BLaER1 treated with 17β-estradiol and CSF1 and Interleukin-3, amounts not matched to agents 10 nM and 100 nM (cell line): Measurements from ENCODE around the gene MUC6.
A peak's percentile ranks its signal among the peaks of the same experiment; 100 is the strongest.

Experiments
- H3K27ac ChIP-seq, 11 experiments: shearing (Covaris generic); formaldehyde crosslinking; 2 replicates each; pipeline ENCODE4 v1.8.1; 2022
- H3K27me3 ChIP-seq, 11 experiments: shearing (Covaris generic); formaldehyde crosslinking; 2 replicates each; pipeline ENCODE4 v1.8.1; 2022
- H3K36me3 ChIP-seq, 11 experiments: shearing (Covaris generic); formaldehyde crosslinking; 2 replicates each; pipeline ENCODE4 v1.8.1; 2022
- H3K4me1 ChIP-seq, 10 experiments: shearing (Covaris generic); formaldehyde crosslinking; 2 replicates each; pipeline ENCODE4 v1.8.1; 2022
- H3K4me2 ChIP-seq, 11 experiments: shearing (Covaris generic); formaldehyde crosslinking; 2 replicates each; pipeline ENCODE4 v1.8.1; 2022
- H3K4me3 ChIP-seq, 10 experiments: shearing (Covaris generic); formaldehyde crosslinking; 2 replicates each; pipeline ENCODE4 v1.8.1; 2022
- H3K9ac ChIP-seq, 11 experiments: shearing (Covaris generic); formaldehyde crosslinking; 2 replicates each; pipeline ENCODE4 v1.8.1; 2022
- H3K9me3 ChIP-seq, 11 experiments: shearing (Covaris generic); formaldehyde crosslinking; replicated peaks in 1 of 11; 2 replicates each; pipeline ENCODE4 v1.8.1; 2022
- H4K20me1 ChIP-seq, 11 experiments: shearing (Covaris generic); formaldehyde crosslinking; 2 replicates each; pipeline ENCODE4 v1.8.1; 2022
- Cebpa-rat ChIP-seq, 11 experiments: shearing (Covaris generic); IDR thresholded peaks; 2 replicates each; pipeline ENCODE4 v1.8.1; 2022

MUC6 gene

DNA sequence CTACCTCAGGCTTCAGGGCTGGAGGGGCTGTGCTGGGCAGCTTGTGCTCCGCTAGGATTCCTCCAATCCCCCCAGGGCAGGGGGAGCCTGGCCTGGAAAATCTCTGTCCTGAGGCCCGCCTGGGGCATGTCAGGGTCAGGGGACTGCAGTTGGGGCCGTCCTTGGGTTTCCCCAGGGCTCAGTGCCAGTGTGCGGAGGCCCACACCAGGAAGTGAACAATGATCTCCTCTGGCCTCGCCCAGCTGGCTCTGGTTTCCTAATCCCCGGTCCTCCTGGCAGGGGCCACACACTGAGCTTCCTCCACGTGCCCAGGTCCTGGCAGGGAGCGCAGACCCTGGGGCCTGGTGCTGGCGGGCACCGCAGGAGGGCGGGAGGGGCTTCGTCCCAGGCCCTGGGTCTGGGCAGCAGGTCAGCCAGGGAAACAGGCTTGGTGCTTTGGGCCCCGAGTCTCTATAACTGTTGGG, 36.8 kb upstream of the MUC6 start:
- Histone ChIP-seq H3K4me1 (peaks cover 12 to 33% (median 28%) of the 10 kb centered on the region in 10 experiments), H3K36me3 (no peaks in the 10 kb centered on the region), H3K27me3 (no peaks in the 10 kb centered on the region), H4K20me1 (no peaks in the 10 kb centered on the region; a peak in 1 of 22 replicates), H3K4me3 (no peak overlapping the region), H3K9ac (peak overlapping the region in 9 of 11 experiments; percentile 7 to 75 (median 48); a peak in 12 of 22 replicates), H3K4me2 (peak overlapping the region; percentile 39 to 89 (median 58)), H3K27ac (peak overlapping the region; percentile 6 to 76 (median 53); a peak in 17 of 22 replicates), H3K9me3 (no peaks in the 10 kb centered on the region)
- no peak for TF ChIP-seq Cebpa-rat (IDR thresholded peaks at IDR 0.05)

DNA sequence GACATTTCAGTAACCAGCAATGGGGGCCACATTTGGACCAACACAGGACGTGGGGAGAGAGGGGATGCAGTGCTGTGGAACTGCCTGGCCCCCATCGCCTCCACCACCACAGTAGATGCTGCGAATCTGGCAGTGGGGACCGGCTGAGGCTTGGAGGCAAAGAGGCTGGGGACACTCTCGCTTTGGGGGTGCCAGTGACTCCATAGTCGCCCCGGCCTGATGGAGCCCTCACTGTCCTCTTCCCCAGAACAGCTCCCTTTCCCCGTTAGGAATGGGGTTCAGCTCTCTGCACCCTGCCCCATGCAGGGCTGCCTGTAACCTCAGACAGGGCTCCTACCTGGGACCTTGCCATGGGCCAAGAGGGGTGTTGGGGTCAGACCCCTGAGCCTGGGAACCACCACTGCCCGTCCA, 36.3 kb upstream of the MUC6 start:
- Histone ChIP-seq H3K4me1 (peaks cover 12 to 33% (median 28%) of the 10 kb centered on the region in 10 experiments), H3K9me3 (no peaks in the 10 kb centered on the region), H4K20me1 (no peaks in the 10 kb centered on the region; a peak in 1 of 22 replicates), H3K4me3 (no peak overlapping the region), H3K36me3 (no peaks in the 10 kb centered on the region), H3K27me3 (no peaks in the 10 kb centered on the region), H3K9ac (peak overlapping the region in 8 of 11 experiments; percentile 7 to 75 (median 50); a peak in 10 of 22 replicates), H3K27ac (peak overlapping the region; percentile 6 to 76 (median 53); a peak in 17 of 22 replicates), H3K4me2 (peak overlapping the region; percentile 39 to 89 (median 58))
- no peak for TF ChIP-seq Cebpa-rat (IDR thresholded peaks at IDR 0.05)

GRCh38 chr11:1072116-1072820, 35.8 kb upstream of the MUC6 start:
- Histone ChIP-seq H3K4me2 (peak overlapping the region in 8 of 11 experiments; percentile 39 to 89 (median 64); a peak in 16 of 22 replicates), H3K4me1 (peaks cover 12 to 33% (median 28%) of the 10 kb centered on the region in 10 experiments), H3K27ac (peak overlapping the region in 2 of 11 experiments; percentile 76; a peak in 5 of 22 replicates), H3K9me3 (no peaks in the 10 kb centered on the region), H3K4me3 (no peak overlapping the region), H4K20me1 (no peaks in the 10 kb centered on the region), H3K27me3 (no peaks in the 10 kb centered on the region), H3K9ac (peak overlapping the region in 1 of 11 experiments; percentile 62; a peak in 1 of 22 replicates), H3K36me3 (no peaks in the 10 kb centered on the region)
- TF ChIP-seq Cebpa-rat (IDR thresholded peaks at IDR 0.05): no peak

- Histone ChIP-seq H3K4me2 (peak overlapping the region in 3 of 11 experiments; percentile 68 to 81 (median 80); a peak in 5 of 22 replicates), H3K27ac (no peak overlapping the region)
Measured at GRCh38 chr11:1071571-1072115, 35.1 kb upstream of the MUC6 start.

GRCh38 chr11:1070594-1071462, 34.3 kb upstream of the MUC6 start:
- H4K20me1 ChIP-seq: no peaks in the 10 kb centered on the region
- H3K4me2 ChIP-seq: no peak overlapping the region
- H3K36me3 ChIP-seq: no peaks in the 10 kb centered on the region
- no peak overlapping the region for H3K4me3 ChIP-seq
- no peak for TF ChIP-seq Cebpa-rat (IDR thresholded peaks at IDR 0.05)
- no peak overlapping the region for H3K27ac ChIP-seq
- H3K4me1 ChIP-seq: peaks cover 12 to 33% (median 28%) of the 10 kb centered on the region in 10 experiments
- H3K27me3 ChIP-seq: no peaks in the 10 kb centered on the region
- no peaks in the 10 kb centered on the region for H3K9me3 ChIP-seq
- H3K9ac ChIP-seq: no peak overlapping the region

More at GRCh38 chr11:1071571-1072115, 35.1 kb upstream of the MUC6 start:
- H3K4me3 ChIP-seq: no peak overlapping the region
- H4K20me1 ChIP-seq: no peaks in the 10 kb centered on the region
- no peak overlapping the region for H3K9ac ChIP-seq
- H3K9me3 ChIP-seq: no peaks in the 10 kb centered on the region
- no peak for TF ChIP-seq Cebpa-rat (IDR thresholded peaks at IDR 0.05)
- H3K27me3 ChIP-seq: no peaks in the 10 kb centered on the region
- H3K36me3 ChIP-seq: no peaks in the 10 kb centered on the region
- peaks cover 12 to 33% (median 28%) of the 10 kb centered on the region in 10 experiments for H3K4me1 ChIP-seq

- no peak overlapping the region for H3K27ac ChIP-seq
- H3K4me1 ChIP-seq: peaks cover 12 to 33% (median 26%) of the 10 kb centered on the region in 10 experiments
- H3K27me3 ChIP-seq: no peaks in the 10 kb centered on the region
- no peaks in the 10 kb centered on the region for H3K9me3 ChIP-seq
- H4K20me1 ChIP-seq: no peaks in the 10 kb centered on the region
- no peak for TF ChIP-seq Cebpa-rat (IDR thresholded peaks at IDR 0.05)
- H3K36me3 ChIP-seq: no peaks in the 10 kb centered on the region
- H3K4me3 ChIP-seq: no peak overlapping the region
- no peak overlapping the region for H3K4me2 ChIP-seq
- H3K9ac ChIP-seq: no peak overlapping the region
Measured at GRCh38 chr11:1069740-1070139, 33.2 kb upstream of the MUC6 start.

DNA sequence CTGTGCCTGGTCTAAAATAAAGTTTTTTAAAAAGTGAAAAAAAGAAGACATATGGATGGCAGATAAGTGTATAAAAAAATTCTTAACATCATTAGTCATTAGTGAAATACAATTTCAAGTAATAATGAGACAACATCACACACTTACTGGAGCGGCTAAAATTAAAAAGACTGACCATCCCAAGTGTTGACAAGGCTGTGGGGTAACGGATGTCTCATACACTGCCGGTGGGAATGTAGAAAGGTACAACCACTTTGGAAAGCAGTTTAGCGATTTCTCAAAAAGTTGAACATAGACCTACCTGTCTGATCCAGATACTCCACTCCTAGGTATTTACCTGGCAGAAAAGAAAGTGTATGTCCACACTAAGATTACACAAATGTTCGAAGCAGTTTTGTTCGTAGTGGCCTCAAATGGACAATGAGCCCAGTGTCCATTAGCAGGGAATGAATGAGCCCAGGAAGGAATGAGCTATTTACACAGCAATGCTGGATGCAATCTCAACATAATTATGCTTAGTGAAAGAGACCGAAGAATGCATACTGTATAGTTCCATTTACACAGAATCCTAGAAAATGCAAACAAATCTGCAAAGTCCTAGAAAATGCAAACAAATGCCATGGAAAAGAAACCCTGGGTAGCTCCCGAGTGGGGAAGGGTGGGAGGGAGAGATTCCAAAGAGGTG, 31.4 kb upstream of the MUC6 start:
- peaks cover 14 to 31% (median 22%) of the 10 kb centered on the region in 10 experiments for H3K4me1 ChIP-seq
- no peaks in the 10 kb centered on the region for H3K9me3 ChIP-seq
- no peak overlapping the region for H3K4me2 ChIP-seq
- no peaks in the 10 kb centered on the region for H4K20me1 ChIP-seq
- no peak for TF ChIP-seq Cebpa-rat (IDR thresholded peaks at IDR 0.05)
- H3K27me3 ChIP-seq: no peaks in the 10 kb centered on the region
- no peak overlapping the region for H3K9ac ChIP-seq
- no peak overlapping the region for H3K27ac ChIP-seq
- no peaks in the 10 kb centered on the region for H3K36me3 ChIP-seq
- H3K4me3 ChIP-seq: no peak overlapping the region

GRCh38 chr11:1064167-1064566, 27.6 kb upstream of the MUC6 start:
- Histone ChIP-seq H3K4me3 (no peak overlapping the region), H3K9me3 (peaks cover 7 to 10% (median 8%) of the 10 kb centered on the region in 11 experiments; a peak in 17 of 22 replicates), H3K4me1 (peaks cover 6 to 23% (median 14%) of the 10 kb centered on the region in 10 experiments), H3K36me3 (no peaks in the 10 kb centered on the region), H3K9ac (no peak overlapping the region), H3K4me2 (peak overlapping the region; percentile 2 to 68 (median 44); a peak in 18 of 22 replicates), H4K20me1 (no peaks in the 10 kb centered on the region), H3K27ac (no peak overlapping the region), H3K27me3 (peaks cover 0 to 4% (median 0%) of the 10 kb centered on the region in 11 experiments; a peak in 2 of 22 replicates)
- no peak for TF ChIP-seq Cebpa-rat (IDR thresholded peaks at IDR 0.05)
